GM19099 (cell line): Measurements from ENCODE around the gene WWOX.

Source experiments
- POLR2A ChIP-seq: IDR thresholded peaks from 3 replicates; pipeline ENCODE4 v1.6.1; 2011; ENCODE audit warnings: low read depth; ENCODE audit not compliant: insufficient read length; ENCODE audit errors: extremely low read depth

WWOX gene

GRCh38 chr16:78903237-78903636, 803.8 kb downstream of the WWOX start:
- TF ChIP-seq POLR2A: no peak

- no peak for TF ChIP-seq POLR2A
Measured at GRCh38 chr16:78903843-78904242, 804.4 kb downstream of the WWOX start.

- no peak for TF ChIP-seq POLR2A
Measured at GRCh38 chr16:78906135-78906534, 806.7 kb downstream of the WWOX start.

DNA sequence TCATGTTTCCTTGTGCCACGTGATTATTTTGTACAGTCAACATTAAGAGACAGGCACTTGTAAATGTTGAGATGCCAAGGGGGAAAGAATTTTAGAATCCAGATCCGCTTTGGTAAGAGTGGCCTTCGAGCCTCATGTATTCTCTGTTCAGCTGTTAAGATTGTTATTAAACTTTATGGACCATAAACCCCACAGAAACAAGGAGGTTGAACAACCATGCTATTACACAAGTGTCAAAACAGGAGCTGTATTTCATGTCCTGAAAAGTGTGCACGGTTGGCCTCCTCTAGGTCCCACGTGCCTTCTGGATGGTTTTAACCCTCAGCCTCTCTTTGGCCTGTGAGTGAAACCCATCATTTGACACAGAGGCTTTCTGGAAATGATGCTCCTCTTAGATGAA, 809.8 kb downstream of the WWOX start:
- no peak for TF ChIP-seq POLR2A

DNA sequence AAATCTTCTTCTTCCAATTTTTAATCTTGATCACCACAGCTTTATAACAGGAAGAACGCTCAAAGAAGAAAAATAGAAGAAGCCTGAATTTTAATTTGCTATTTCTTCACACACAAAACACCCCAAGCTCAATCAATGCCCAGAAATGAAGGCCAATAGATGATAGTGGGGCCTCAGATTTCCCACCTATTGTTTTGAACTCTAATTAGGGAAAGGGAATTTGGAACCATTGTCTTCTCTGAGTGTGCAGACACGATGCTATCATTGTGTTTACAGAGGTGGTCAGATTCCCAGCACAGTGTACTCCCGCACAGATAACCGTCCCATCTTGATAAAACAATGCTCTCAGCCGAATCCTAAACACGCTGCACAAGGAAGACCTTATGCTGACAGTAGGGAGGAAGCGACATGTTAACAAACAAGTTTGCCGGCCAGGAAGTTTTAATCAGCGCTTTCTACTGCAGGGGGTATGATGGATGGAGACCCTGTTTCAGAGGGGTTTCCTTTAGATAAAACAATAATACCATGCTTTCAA, 816.4 kb downstream of the WWOX start:
- TF ChIP-seq POLR2A: no peak

DNA sequence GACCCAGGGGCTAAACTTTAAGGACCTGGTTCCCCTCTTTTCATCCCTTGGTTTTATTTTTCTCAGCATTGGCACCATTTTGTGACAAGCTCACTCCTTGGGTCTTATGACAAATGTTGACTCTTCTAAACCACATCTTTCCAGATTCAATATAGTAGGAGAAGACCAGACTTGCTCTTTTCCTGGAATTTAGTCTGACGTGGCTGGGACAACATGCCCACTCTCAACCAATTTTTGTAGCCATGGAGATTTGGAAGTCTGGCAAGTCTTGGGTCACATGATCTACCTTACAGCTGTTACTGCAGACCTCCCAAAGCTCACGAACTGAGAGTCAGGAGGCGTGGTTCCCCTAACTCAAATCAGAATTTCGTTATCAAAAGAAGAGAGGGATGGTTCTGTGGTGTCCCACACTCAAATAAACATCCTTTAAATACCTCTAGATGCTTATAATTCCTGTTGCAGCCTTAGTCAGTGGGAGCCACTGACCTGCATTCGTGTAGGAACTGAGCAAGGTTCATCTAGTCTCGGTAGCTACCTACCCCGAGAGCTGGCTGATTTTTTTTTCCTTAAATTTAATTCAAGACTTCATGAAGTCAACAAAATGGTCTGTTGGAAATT, 817.6 kb downstream of the WWOX start:
- TF ChIP-seq POLR2A: no peak

DNA sequence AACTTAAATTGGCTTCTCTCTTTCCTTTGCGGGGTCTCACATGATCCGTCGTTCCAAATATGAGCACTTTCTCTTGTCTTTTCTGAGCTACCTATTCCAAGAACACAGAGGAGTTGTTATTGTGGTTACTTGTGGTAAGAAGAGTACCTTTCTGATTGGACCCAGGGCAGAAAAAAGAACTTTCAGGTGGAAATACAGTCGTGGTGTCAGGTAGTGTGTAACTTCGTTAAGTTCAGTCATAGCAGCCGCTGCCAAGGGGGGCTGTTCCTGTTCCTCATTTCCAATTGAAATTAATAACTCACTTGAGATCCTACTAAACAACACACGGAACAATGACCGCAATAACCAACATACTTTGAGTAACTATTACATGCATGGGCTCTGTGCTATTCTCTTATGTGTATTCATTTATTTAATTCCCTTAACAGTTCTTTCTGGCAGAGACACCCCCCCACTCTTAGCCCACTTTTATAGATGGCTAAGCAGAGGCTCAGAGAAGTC, 819.4 kb downstream of the WWOX start:
- TF ChIP-seq POLR2A: no peak

DNA sequence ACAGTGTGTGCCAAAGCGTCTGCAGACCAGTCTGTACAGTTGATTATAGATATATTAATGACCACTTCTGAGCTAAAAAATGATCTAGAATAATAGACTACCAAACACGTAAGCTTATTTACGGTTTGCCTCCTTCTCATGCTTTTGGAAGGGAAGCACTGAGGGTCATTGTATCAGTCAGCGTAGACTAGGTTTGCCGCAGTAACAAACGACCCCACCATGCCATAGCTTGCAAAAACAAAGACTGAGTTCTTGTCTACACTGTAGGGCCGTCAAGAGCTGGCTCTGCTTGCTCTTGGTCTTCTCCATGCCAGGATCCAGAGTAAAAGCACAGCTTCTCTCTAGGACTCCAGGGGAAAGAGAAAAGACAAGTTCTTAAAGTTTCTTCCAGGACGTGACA, 820.4 kb downstream of the WWOX start:
- TF ChIP-seq POLR2A: no peak

DNA sequence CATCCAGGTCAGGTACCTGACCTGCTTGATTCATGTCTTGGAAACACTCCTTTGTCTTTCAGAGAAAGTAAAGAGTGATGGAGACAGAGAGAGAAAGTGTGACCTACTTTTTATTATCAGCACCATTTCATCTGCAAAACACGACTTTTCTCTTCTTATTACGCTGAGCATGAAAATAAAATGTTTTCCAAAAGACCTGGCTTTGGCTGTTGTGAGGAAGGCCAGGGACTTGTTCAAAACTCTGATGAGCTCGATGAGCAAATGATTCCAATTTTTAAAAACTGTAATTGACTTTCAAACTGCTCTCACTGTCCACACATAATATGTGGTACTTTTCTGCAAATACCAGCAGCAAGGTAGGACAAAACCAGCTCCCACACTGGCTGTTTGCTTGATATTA, 821.2 kb downstream of the WWOX start:
- no peak for TF ChIP-seq POLR2A

DNA sequence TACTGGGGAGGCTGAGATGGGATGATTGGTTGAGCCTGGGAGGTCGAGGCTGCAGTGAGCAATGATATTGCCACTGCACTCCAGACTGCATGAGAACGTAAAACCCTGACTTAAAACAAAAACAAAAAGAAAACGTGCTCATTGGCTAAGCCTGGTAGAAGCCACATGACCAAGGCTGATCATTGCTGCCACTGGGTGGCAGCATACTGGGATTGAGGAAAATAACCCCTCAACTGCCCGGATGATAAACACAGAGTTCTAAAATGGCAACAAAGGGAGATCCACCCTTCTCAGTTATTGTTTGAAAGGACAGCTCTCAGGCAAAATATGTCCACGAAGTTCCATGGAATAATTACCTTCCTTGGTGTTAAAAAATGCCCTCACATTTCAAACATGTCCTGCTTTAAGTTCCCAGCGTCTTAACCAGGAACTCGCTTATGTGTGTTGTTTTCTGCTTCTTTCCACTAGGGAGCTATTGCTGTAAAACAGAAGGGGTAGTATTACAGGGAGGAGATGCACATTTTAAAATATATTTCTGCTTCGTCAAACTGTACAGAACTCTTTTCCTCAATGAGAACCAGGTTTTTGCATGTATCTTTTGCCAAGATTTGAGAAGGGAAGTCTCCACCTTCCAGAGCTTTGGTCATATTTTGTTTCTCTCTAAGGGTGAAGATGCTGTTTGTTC, 825.8 kb downstream of the WWOX start:
- no peak for TF ChIP-seq POLR2A

GRCh38 chr16:78926723-78927210, 827.3 kb downstream of the WWOX start:
- no peak for TF ChIP-seq POLR2A

DNA sequence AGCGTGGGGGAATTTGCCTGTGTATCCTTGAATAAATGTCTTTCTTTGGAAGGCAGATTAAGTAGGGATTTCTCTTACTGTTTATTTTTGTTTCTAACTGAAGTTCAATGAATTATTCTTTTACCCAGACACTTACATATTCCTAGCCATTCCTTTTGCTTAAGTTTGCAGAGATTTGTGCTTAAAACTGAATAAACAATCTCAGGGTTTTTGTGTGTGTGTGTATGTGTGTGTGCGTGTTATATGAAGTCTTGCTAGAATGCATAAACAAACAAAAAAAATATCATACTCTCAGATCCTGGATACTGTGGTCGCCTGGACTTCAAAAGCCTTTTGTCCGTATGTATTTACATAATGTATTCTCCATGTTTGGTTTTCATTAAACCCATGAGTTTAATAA, 828.3 kb downstream of the WWOX start:
- no peak for TF ChIP-seq POLR2A

DNA sequence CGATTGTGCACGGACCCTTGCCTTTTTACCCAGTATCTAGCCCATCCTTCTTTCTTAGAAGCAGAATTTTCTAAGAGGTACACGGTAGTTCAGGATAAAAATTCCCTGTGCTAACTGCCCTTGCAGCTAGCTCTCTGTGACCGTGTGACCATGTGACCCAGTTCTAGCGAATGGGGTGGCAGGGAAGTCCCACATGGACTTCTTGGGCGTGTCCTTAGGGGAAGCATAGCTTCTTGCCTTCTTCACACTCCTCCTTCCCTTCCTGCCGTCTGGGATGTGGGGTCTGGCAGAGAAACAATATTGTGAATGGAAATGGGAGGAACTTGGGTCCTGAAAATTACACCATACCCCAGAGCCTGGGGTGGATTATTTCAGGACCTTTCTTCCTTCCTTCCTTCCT, 830.4 kb downstream of the WWOX start:
- no peak for TF ChIP-seq POLR2A

DNA sequence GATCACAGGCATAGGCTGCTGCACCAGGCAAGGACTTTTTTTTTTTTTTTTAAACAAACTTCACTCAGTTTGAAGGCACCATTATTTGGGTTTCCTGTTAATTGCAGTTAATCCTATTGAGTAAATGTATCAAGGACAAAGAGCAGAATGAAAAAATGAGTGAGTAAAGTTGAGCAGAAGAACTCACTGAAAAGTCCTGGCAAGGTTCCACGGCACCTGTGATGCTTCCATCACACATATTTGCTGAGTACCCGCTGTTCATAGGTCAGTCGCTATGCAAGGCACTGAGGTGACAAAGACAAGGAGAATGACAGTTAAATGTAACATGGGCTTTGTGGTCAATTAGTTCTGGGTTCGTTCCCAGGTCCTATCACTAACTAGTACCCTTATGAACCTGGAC, 831.1 kb downstream of the WWOX start:
- no peak for TF ChIP-seq POLR2A

GRCh38 chr16:78931267-78931666, 831.8 kb downstream of the WWOX start:
- no peak for TF ChIP-seq POLR2A

- TF ChIP-seq POLR2A: no peak
Measured at GRCh38 chr16:78931678-78932077, 832.2 kb downstream of the WWOX start.
